Smooth muscle cell (in vitro differentiated cells): Measurements from ENCODE around the gene UBA6. TPM values are rescaled to one million over a fixed set of nuclear protein-coding genes. Genes with fewer than 3 reads are reported as not detected.

ENCODE experiments used
- DNase-seq: peaks from one replicate; lab custom pipeline; 2025; ENCODE audit not compliant: unreplicated experiment; lab: John Stamatoyannopoulos, UW
- H2AFZ ChIP-seq: fragments of 200-600 bp; sonication (generic); 2 replicates; pipeline ENCODE4 v1.6.0; 2016; ENCODE audit warnings: antibody characterized with exemption, low read depth, mild to moderate bottlenecking
- H3F3A ChIP-seq: fragments of 200-600 bp; sonication (generic); 2 replicates; pipeline ENCODE4 v1.6.0; 2017; ENCODE audit warnings: antibody characterized with exemption, low read depth
- H3K27ac ChIP-seq: fragments of 200-600 bp; sonication (generic); 2 replicates; pipeline ENCODE4 v1.5.1; 2016; ENCODE audit warnings: low read depth, mild to moderate bottlenecking
- H3K27me3 ChIP-seq: fragments of 200-600 bp; sonication (generic); 2 replicates; pipeline ENCODE4 v1.6.1; 2016; ENCODE audit warnings: low read depth, mild to moderate bottlenecking
- H3K36me3 ChIP-seq: fragments of 200-600 bp; sonication (generic); 2 replicates; pipeline ENCODE4 v1.5.1; 2016; ENCODE audit warnings: low read depth
- H3K4me1 ChIP-seq: fragments of 200-600 bp; sonication (generic); 2 replicates; pipeline ENCODE4 v1.5.1; 2016; ENCODE audit warnings: low read depth
- H3K4me2 ChIP-seq: fragments of 200-600 bp; sonication (generic); 2 replicates; pipeline ENCODE4 v1.6.0; 2016; ENCODE audit warnings: mild to moderate bottlenecking
- H3K4me3 ChIP-seq: fragments of 200-600 bp; sonication (generic); 2 replicates; pipeline ENCODE4 v1.5.1; 2016; ENCODE audit warnings: mild to moderate bottlenecking
- H3K79me2 ChIP-seq: fragments of 200-600 bp; sonication (generic); 2 replicates; pipeline ENCODE4 v1.6.0; 2016; ENCODE audit warnings: low read depth, mild to moderate bottlenecking
- H3K9ac ChIP-seq: fragments of 200-600 bp; sonication (generic); 2 replicates; pipeline ENCODE4 v1.6.0; 2016; ENCODE audit warnings: low read depth
- H3K9me3 ChIP-seq: fragments of 200-600 bp; sonication (generic); replicated peaks from 2 replicates; pipeline ENCODE4 v1.5.1; 2016; ENCODE audit warnings: low read depth
- H4K20me1 ChIP-seq: fragments of 200-600 bp; sonication (generic); 2 replicates; pipeline ENCODE4 v1.6.0; 2016; ENCODE audit warnings: low read depth
- WGBS: methylation state at CpG from one replicate; pipeline ENCODE4 v1.1.7; 2016; ENCODE audit warnings: low lambda C conversion rate; 5-methylcytosine and 5-hydroxymethylcytosine counted together
- polyA plus RNA-seq: library from polyadenylated mRNA; unstranded; fragments of >200 nt; fragmentation: Nextera tagmentation; extraction: Ambion mirVana; gene quantifications from 2 replicates; pipeline ENCODE4 v1.2.1, GENCODE V29; 2016
- small RNA-seq: library from RNA; depleted of rRNA; stranded (forward); fragments of <200 nt; gene quantifications from one replicate; pipeline ENCODE3, GENCODE V24; 2014
- total RNA-seq: library from RNA; depleted of rRNA; stranded (reverse); fragments of >200 nt; gene quantifications from 2 replicates; pipeline ENCODE4 v1.2.3, GENCODE V29; 2014
- TF ChIP-seq, protein P1 (sequence below): fragments of 200-600 bp; sonication (generic); IDR thresholded peaks from 2 replicates; pipeline ENCODE4 v1.5.1; 2017; ENCODE audit warnings: borderline replicate concordance, mild to moderate bottlenecking, antibody characterized with exemption; ENCODE audit not compliant: insufficient read depth, poor library complexity, severe bottlenecking

Gene UBA6
- total and polyA plus RNA-seq, 2 experiments from 2014 or later, result 15.7 to 271 TPM

DNA sequence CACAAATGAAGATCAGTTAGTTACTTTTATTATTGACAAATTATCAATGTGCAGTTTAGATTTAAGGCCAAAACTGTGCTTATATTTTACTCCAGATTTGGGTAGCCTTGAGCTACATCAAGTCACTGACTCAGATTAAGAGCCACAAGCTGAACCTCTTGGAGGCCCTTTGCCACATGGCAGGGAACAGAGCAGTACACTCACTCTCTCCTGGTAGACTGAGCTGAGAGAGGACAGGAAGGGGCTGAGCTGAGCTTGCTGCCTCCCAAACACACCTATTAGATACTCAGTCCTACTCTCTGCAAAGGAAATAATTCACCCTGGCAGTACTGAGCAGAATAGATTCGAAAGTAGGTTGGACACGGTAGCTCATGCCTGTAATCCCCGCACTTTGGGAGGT is 134.6 kb downstream of the UBA6 start:
- no peaks in the 10 kb centered on the region for H3K27me3 ChIP-seq
- TF ChIP-seq, protein P1, sequence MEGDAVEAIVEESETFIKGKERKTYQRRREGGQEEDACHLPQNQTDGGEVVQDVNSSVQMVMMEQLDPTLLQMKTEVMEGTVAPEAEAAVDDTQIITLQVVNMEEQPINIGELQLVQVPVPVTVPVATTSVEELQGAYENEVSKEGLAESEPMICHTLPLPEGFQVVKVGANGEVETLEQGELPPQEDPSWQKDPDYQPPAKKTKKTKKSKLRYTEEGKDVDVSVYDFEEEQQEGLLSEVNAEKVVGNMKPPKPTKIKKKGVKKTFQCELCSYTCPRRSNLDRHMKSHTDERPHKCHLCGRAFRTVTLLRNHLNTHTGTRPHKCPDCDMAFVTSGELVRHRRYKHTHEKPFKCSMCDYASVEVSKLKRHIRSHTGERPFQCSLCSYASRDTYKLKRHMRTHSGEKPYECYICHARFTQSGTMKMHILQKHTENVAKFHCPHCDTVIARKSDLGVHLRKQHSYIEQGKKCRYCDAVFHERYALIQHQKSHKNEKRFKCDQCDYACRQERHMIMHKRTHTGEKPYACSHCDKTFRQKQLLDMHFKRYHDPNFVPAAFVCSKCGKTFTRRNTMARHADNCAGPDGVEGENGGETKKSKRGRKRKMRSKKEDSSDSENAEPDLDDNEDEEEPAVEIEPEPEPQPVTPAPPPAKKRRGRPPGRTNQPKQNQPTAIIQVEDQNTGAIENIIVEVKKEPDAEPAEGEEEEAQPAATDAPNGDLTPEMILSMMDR, result no peak
- H3K9me3 ChIP-seq, result no peaks in the 10 kb centered on the region
- 97% methylated on average over 3 of the region's 3 CpGs for WGBS
- H3K4me1 ChIP-seq, result no peaks in the 10 kb centered on the region
- H3K79me2 ChIP-seq, result no peaks in the 10 kb centered on the region
- H4K20me1 ChIP-seq, result no peaks in the 10 kb centered on the region
- no peaks in the 10 kb centered on the region for H3K36me3 ChIP-seq
- no peaks in the 10 kb centered on the region for H3F3A ChIP-seq
- H3K4me3 ChIP-seq, result no peak overlapping the region
- no peak overlapping the region for H3K27ac ChIP-seq
- H2AFZ ChIP-seq, result no peak overlapping the region
- DNase-seq, result no peak
- no peak overlapping the region for H3K4me2 ChIP-seq
- H3K9ac ChIP-seq, result no peak overlapping the region

- H4K20me1 ChIP-seq, result no peaks in the 10 kb centered on the region
- H3K9me3 ChIP-seq, result no peaks in the 10 kb centered on the region
- no peak overlapping the region for H3K4me3 ChIP-seq
- H3K27ac ChIP-seq, result no peak overlapping the region
- no peak overlapping the region for H3K9ac ChIP-seq
- no peak overlapping the region for H2AFZ ChIP-seq
- TF ChIP-seq, protein P1, result no peak
- DNase-seq, result no peak
- H3K4me1 ChIP-seq, result no peaks in the 10 kb centered on the region
- H3K36me3 ChIP-seq, result no peaks in the 10 kb centered on the region
- no peaks in the 10 kb centered on the region for H3F3A ChIP-seq
- no peaks in the 10 kb centered on the region for H3K79me2 ChIP-seq
- no peaks in the 10 kb centered on the region for H3K27me3 ChIP-seq
- H3K4me2 ChIP-seq, result no peak overlapping the region
Observed at GRCh38 chr4:67565284-67565683, 135.7 kb downstream of the UBA6 start.

Small RNAs within 50 kb of the gene (small RNA-seq; reads per million reads assigned to genes)
- gene AC096720.1, result 0.08 reads per million
- gene RF00091, result not detected

Other genes with a start within 250 kb of the UBA6 start
- gene CENPC, start 155.7 kb downstream of the UBA6 start, total RNA-seq, result 22.3 and 25.1 TPM in 2 replicates
- 7.5 and 11.2 TPM in 2 replicates for gene CENPC, start 155.7 kb downstream of the UBA6 start, polyA plus RNA-seq
- not detected in 2 replicates for gene STAP1, start 142.4 kb downstream of the UBA6 start, total RNA-seq
- not detected in 2 replicates for gene STAP1, start 142.4 kb downstream of the UBA6 start, polyA plus RNA-seq
- 0.22 and 0.27 TPM in 2 replicates for gene GNRHR, start 53.2 kb upstream of the UBA6 start, total RNA-seq
- gene GNRHR, start 53.2 kb upstream of the UBA6 start, polyA plus RNA-seq, result not detected in 2 replicates
- 0.18 TPM in 1 of 2 replicates, not detected in the other for gene TMPRSS11D, start 182.8 kb upstream of the UBA6 start, total RNA-seq
- gene TMPRSS11D, start 182.8 kb upstream of the UBA6 start, polyA plus RNA-seq, result not detected in 2 replicates